ENCODE results near the gene FIGNL1.

Gene FIGNL1

DNA sequence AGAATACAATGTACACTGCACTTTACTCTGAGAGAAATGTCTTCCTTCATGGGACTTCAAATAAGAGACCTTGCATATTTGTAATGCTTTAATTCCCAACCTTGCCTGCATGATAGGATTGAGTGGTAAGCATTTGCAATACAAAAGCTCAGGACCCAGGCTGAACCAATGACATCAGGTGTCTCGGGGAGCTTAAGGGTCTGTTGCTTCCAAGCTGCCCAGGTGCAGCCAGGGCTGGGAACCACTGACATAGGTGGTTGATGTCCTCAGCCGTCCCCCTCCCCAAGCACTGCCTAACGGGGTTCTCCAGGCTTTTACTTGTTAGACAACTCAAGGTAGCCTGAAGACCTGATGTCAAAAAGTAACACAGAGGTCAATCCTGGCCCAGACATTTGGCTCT lies 29.1 kb downstream of the FIGNL1 start:
- TF ChIP-seq, protein P1, sequence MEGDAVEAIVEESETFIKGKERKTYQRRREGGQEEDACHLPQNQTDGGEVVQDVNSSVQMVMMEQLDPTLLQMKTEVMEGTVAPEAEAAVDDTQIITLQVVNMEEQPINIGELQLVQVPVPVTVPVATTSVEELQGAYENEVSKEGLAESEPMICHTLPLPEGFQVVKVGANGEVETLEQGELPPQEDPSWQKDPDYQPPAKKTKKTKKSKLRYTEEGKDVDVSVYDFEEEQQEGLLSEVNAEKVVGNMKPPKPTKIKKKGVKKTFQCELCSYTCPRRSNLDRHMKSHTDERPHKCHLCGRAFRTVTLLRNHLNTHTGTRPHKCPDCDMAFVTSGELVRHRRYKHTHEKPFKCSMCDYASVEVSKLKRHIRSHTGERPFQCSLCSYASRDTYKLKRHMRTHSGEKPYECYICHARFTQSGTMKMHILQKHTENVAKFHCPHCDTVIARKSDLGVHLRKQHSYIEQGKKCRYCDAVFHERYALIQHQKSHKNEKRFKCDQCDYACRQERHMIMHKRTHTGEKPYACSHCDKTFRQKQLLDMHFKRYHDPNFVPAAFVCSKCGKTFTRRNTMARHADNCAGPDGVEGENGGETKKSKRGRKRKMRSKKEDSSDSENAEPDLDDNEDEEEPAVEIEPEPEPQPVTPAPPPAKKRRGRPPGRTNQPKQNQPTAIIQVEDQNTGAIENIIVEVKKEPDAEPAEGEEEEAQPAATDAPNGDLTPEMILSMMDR (IDR thresholded peaks at IDR 0.05; ENCODE audit: insufficient read depth, low read depth, low read length, missing control alignments) = no peak

DNA sequence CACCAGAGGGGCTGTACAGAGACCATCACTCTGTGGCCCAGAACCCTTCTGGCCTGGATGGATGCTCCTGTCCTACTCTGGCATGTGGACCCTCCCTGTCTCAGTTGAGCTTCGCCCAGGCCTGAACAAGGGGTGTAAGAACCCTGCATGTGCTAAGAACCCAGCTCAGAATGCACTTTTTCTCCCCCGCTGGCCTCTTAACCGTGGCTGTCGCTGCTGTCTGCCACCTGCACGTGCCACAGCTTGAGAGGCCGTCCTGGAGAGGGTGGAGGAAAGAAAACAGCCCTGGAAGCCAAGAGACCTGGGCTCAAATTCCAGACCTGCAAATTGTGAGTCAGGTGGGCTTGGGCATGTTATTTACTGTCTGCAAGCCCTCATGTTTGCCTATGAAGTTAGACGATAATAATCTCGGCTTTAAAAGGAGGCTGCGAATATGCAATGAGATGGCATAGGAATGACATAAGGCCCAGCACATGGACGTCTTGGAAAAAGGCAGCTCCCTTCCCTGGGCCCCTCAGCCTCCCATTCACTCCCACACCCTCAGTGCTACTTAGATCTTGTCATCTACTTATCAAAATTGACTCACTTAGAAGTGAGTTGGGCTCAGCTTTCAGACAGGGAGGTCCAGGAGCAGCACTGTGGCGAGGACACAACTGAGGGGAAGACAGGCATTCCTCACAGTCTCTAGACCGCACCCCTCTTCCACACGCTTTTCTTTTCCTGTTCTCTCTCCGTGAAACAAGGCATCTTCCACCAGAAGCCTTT lies 31.4 kb downstream of the FIGNL1 start:
- no peak overlapping the region for H3K4me3 ChIP-seq (ENCODE audit: low read depth, low read length)
- no peak for DNase-seq (ENCODE audit: low read depth)
- TF ChIP-seq, protein P1 (IDR thresholded peaks at IDR 0.05; ENCODE audit: insufficient read depth, low read depth, low read length, missing control alignments) = no peak

More for the DNA sequence above, 29.1 kb downstream of the FIGNL1 start:
- DNase-seq (ENCODE audit: low read depth) = no peak
- H3K4me3 ChIP-seq (ENCODE audit: low read depth, low read length) = no peak overlapping the region

DNA sequence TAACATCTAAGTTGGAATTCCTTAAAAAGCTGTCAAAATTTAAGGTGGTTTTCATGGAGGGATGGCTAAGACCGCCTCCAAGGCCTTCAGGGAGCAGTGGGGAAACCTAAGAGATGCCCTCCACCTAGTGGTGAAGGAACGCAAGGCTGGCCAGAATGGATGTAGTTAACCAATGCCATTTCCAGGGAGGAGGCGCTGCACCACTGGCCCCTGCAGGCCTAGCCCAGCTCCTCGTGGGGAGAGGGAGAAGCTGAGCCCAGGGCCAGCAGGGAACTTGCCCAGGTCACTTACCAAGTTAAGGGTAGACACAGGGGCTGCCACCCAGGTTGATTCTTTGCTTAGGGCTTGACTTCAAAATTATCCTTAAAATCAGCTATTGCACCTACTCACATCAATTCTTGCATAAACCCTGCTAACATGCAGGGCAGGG lies 32.0 kb downstream of the FIGNL1 start:
- TF ChIP-seq, protein P1 (IDR thresholded peaks at IDR 0.05; ENCODE audit: insufficient read depth, low read depth, low read length, missing control alignments) = peak; percentile 97
- no peak overlapping the region for H3K4me3 ChIP-seq (ENCODE audit: low read depth, low read length)
- peak; percentile 89 for DNase-seq (ENCODE audit: low read depth)

DNA sequence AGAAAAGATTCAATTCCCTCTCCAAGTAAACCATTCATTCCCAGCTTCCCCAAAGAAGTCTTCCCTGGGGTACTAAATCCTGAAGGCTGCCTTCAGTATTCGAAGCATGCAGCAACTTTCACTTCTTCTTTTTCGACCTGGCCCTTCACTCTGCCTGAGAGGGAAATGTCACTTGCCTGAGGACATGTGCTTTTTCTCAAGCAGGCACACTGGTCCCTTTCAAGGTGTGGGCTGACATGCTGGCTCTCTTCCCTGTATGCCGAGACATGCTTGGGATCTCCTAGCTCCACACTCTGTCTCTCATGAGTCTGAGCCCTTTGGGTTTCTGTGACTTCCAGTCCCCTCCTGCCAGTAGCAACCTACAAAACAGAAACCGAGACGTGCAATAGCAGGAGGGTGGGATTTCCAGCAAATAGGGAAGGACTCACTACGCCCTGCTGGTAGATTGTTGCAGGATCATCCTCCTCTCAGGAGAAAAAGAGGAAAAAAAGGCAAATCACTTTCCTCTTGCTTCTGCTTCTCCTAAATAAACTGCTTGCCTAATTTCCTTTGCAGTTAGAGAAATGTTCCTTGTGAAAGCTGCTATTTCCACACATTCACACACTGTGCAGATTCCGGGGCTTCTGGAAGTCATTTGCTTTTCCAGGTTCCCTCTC lies 33.5 kb downstream of the FIGNL1 start:
- H3K4me3 ChIP-seq (ENCODE audit: low read depth, low read length) = no peak overlapping the region
- peak; percentile 81 for DNase-seq (ENCODE audit: low read depth)
- TF ChIP-seq, protein P1 (IDR thresholded peaks at IDR 0.05; ENCODE audit: insufficient read depth, low read depth, low read length, missing control alignments) = no peak

DNA sequence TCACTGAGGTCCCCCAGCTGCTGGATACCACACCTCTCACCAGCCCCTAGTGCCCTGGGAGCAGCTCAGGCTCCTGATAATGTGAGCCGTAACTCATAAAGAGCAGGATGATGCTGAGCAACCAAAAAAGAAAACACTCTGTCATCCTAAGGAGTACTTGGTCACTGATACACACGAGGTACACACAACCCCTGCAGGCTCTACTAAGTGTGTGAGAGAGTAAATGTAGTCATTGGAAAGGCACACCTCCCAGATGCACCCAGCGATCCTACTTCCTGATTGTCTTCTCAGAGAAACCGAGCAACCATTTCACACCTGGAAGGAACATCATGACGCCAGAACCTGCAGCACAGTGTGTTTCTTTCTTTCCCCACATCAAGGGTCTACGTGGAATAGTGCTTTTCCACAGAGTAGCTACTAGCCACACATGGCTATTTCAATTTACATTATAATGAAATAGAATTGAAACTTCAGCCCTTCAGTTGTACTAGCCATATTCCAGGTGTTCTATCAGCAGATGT lies 34.2 kb downstream of the FIGNL1 start:
- no peak overlapping the region for H3K4me3 ChIP-seq (ENCODE audit: low read depth, low read length)
- TF ChIP-seq, protein P1 (IDR thresholded peaks at IDR 0.05; ENCODE audit: insufficient read depth, low read depth, low read length, missing control alignments) = no peak
- no peak for DNase-seq (ENCODE audit: low read depth)

DNA sequence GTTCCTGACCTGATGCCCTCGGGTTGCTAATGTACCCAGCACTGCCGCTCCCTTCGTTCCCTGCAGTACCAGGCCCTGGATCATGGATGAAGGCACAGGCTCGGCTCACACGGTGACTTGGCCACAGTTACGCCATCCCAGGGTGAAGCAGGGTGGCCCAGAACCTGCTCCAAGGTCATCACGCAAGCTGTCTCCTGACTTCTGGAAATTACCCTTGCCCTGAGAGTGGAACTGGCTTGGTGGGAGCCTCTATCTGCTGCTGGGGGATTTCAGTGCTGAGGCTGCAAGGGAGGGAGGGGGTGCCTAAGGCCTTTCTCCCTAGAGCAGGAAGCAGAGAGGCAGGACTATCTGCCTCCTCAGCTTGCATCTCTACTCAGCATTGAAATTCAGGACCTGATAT lies 36.6 kb downstream of the FIGNL1 start:
- TF ChIP-seq, protein P1 (IDR thresholded peaks at IDR 0.05; ENCODE audit: insufficient read depth, low read depth, low read length, missing control alignments) = no peak
- no peak for DNase-seq (ENCODE audit: low read depth)
- H3K4me3 ChIP-seq (ENCODE audit: low read depth, low read length) = no peak overlapping the region

All from GM12865 (cell line).